ENCODE results near the gene ZFYVE9.
"Not testable (repeated sequence)": the region's sequence is repeated elsewhere in the genome, so short reads cannot be mapped to it uniquely, and the experiment has no call there.

GRCh38 chr1:52094300-52094699 lies 47.6 kb upstream of the ZFYVE9 start:
- TF ChIP-seq CSDC2 (CRISPR knock-in tag; IDR thresholded peaks at IDR 0.05); TSHZ2 (CRISPR knock-in tag; IDR thresholded peaks at IDR 0.05); PATZ1 (CRISPR knock-in tag; IDR thresholded peaks at IDR 0.05; ENCODE audit: borderline replicate concordance); ESRRG (CRISPR knock-in tag; IDR thresholded peaks at IDR 0.05); CREB5 (CRISPR knock-in tag; IDR thresholded peaks at IDR 0.05; ENCODE audit: low read depth); OSR1 (CRISPR knock-in tag; IDR thresholded peaks at IDR 0.05); ZC3H10 (CRISPR knock-in tag; IDR thresholded peaks at IDR 0.05); ISL1 (CRISPR knock-in tag; IDR thresholded peaks at IDR 0.05): not testable (repeated sequence)
